Superior temporal gyrus (tissue), 1 donor: Measurements from ENCODE around the gene SHISA5.
A peak's percentile ranks its signal among the peaks of the same experiment; 100 is the strongest.
"Not testable (repeated sequence)": the region's sequence is repeated elsewhere in the genome, so short reads cannot be mapped to it uniquely, and the experiment has no call there.

ENCODE experiments used
- DNase-seq: peaks from one replicate; pipeline ENCODE4 v3.0.0-alpha.2; 2016; ENCODE audit errors: extremely low spot score

The SHISA5 gene

GRCh38 chr3:48477959-48478520, 25.9 kb downstream of the SHISA5 start:
- DNase-seq: no peak

- no peak for DNase-seq
Measured at GRCh38 chr3:48476426-48477053, 27.4 kb downstream of the SHISA5 start.

- DNase-seq: no peak
Measured at GRCh38 chr3:48475188-48475587, 28.8 kb downstream of the SHISA5 start.

GRCh38 chr3:48474619-48475018, 29.4 kb downstream of the SHISA5 start:
- no peak for DNase-seq

- not testable (repeated sequence) for DNase-seq
Measured at GRCh38 chr3:48474031-48474430, 29.9 kb downstream of the SHISA5 start.

- peak; percentile 24 for DNase-seq
Measured at GRCh38 chr3:48473617-48473952, 30.4 kb downstream of the SHISA5 start.

GRCh38 chr3:48472923-48473616, 30.9 kb downstream of the SHISA5 start:
- peak; percentile 85 for DNase-seq

GRCh38 chr3:48472673-48472922, 31.4 kb downstream of the SHISA5 start:
- DNase-seq: no peak

GRCh38 chr3:48470286-48470685, 33.7 kb downstream of the SHISA5 start:
- DNase-seq: no peak

GRCh38 chr3:48469046-48469915, 34.7 kb downstream of the SHISA5 start:
- no peak for DNase-seq

- no peak for DNase-seq
Measured at GRCh38 chr3:48468329-48468731, 35.6 kb downstream of the SHISA5 start.

GRCh38 chr3:48467473-48468267, 36.3 kb downstream of the SHISA5 start:
- no peak for DNase-seq

- no peak for DNase-seq
Measured at GRCh38 chr3:48467110-48467454, 36.9 kb downstream of the SHISA5 start.

- no peak for DNase-seq
Measured at GRCh38 chr3:48466386-48467109, 37.4 kb downstream of the SHISA5 start.

- peak; percentile 97 for DNase-seq
Measured at GRCh38 chr3:48465531-48466378, 38.2 kb downstream of the SHISA5 start.

- no peak for DNase-seq
Measured at GRCh38 chr3:48465237-48465530, 38.8 kb downstream of the SHISA5 start.

GRCh38 chr3:48464713-48465221, 39.2 kb downstream of the SHISA5 start:
- no peak for DNase-seq

- DNase-seq: no peak
Measured at GRCh38 chr3:48463703-48464102, 40.3 kb downstream of the SHISA5 start.

- DNase-seq: not testable (repeated sequence)
Measured at GRCh38 chr3:48461767-48462166, 42.2 kb downstream of the SHISA5 start.

- DNase-seq: no peak
Measured at GRCh38 chr3:48460517-48460902, 43.5 kb downstream of the SHISA5 start.
